ENCODE data around the gene BTNL3.

DNA sequence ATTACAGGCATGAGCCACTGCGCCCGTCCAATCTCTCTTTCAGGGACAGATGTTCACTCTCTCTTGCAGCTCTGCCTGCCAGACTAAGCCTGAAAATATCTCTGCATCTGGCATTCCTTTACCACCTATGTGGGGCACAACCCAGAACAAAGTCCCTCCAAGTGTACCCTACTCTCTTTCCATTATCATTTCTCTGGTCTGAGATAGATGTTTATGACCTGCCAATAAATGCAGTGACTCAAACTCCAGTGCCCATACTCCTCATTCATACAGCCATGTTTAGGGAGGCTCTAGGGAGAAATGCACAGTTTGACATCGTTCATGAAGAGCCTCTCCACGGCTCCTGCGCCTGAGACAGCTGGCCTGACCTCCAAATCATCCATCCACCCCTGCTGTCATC, at the start of gene BTNL3:
- TF ChIP-seq, protein P1, sequence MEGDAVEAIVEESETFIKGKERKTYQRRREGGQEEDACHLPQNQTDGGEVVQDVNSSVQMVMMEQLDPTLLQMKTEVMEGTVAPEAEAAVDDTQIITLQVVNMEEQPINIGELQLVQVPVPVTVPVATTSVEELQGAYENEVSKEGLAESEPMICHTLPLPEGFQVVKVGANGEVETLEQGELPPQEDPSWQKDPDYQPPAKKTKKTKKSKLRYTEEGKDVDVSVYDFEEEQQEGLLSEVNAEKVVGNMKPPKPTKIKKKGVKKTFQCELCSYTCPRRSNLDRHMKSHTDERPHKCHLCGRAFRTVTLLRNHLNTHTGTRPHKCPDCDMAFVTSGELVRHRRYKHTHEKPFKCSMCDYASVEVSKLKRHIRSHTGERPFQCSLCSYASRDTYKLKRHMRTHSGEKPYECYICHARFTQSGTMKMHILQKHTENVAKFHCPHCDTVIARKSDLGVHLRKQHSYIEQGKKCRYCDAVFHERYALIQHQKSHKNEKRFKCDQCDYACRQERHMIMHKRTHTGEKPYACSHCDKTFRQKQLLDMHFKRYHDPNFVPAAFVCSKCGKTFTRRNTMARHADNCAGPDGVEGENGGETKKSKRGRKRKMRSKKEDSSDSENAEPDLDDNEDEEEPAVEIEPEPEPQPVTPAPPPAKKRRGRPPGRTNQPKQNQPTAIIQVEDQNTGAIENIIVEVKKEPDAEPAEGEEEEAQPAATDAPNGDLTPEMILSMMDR (conservative IDR thresholded peaks at IDR 0.05; ENCODE audit: low read depth in 2 of 2) = no peak
- TF ChIP-seq POLR2AphosphoS5 (IDR thresholded peaks at IDR 0.05; ENCODE audit: low read depth) (no peak), ZNF114 (CRISPR knock-in tag; IDR thresholded peaks at IDR 0.05) (no peak), EZH2 (IDR thresholded peaks at IDR 0.05; ENCODE audit: low read depth, unreplicated experiment) (no peak), STAT1 (IDR thresholded peaks at IDR 0.05; ENCODE audit: unreplicated experiment) (no peak), CREB1 (CRISPR knock-in tag; IDR thresholded peaks at IDR 0.05; ENCODE audit: low read depth) (no peak), ZNF331 (CRISPR knock-in tag; IDR thresholded peaks at IDR 0.05; ENCODE audit: low read depth) (no peak), EZH2phosphoT487 (IDR thresholded peaks at IDR 0.05; ENCODE audit: unreplicated experiment) (no peak), JUNB (IDR thresholded peaks at IDR 0.05; ENCODE audit: unreplicated experiment) (no peak), NANOG (IDR thresholded peaks at IDR 0.05; ENCODE audit: borderline replicate concordance) (no peak)
- TF ChIP-seq, protein P2, sequence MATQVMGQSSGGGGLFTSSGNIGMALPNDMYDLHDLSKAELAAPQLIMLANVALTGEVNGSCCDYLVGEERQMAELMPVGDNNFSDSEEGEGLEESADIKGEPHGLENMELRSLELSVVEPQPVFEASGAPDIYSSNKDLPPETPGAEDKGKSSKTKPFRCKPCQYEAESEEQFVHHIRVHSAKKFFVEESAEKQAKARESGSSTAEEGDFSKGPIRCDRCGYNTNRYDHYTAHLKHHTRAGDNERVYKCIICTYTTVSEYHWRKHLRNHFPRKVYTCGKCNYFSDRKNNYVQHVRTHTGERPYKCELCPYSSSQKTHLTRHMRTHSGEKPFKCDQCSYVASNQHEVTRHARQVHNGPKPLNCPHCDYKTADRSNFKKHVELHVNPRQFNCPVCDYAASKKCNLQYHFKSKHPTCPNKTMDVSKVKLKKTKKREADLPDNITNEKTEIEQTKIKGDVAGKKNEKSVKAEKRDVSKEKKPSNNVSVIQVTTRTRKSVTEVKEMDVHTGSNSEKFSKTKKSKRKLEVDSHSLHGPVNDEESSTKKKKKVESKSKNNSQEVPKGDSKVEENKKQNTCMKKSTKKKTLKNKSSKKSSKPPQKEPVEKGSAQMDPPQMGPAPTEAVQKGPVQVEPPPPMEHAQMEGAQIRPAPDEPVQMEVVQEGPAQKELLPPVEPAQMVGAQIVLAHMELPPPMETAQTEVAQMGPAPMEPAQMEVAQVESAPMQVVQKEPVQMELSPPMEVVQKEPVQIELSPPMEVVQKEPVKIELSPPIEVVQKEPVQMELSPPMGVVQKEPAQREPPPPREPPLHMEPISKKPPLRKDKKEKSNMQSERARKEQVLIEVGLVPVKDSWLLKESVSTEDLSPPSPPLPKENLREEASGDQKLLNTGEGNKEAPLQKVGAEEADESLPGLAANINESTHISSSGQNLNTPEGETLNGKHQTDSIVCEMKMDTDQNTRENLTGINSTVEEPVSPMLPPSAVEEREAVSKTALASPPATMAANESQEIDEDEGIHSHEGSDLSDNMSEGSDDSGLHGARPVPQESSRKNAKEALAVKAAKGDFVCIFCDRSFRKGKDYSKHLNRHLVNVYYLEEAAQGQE (IDR thresholded peaks at IDR 0.05; ENCODE audit: unreplicated experiment) = no peak
- TF ChIP-seq, protein P3, sequence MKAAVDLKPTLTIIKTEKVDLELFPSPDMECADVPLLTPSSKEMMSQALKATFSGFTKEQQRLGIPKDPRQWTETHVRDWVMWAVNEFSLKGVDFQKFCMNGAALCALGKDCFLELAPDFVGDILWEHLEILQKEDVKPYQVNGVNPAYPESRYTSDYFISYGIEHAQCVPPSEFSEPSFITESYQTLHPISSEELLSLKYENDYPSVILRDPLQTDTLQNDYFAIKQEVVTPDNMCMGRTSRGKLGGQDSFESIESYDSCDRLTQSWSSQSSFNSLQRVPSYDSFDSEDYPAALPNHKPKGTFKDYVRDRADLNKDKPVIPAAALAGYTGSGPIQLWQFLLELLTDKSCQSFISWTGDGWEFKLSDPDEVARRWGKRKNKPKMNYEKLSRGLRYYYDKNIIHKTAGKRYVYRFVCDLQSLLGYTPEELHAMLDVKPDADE (IDR thresholded peaks at IDR 0.05) = no peak

Data from GM23338 (cell line).